B cell (primary cell): ENCODE results near the gene ELMO1. TPM values are rescaled to one million over a fixed set of nuclear protein-coding genes. Genes with fewer than 3 reads are reported as not detected.

ENCODE experiments used
- ATAC-seq: fragments of 200-7000 bp; cut with Tn5 transposase; one replicate; pipeline ENCODE4 v1.10.0; 2021; ENCODE audit warnings: low read depth, mild to moderate bottlenecking, moderate number of reproducible peaks, moderate library complexity
- CTCF ChIA-PET: fragments of 350-600 bp; sonication (Branson Sonifier 250); formaldehyde crosslinking; loops from one replicate; lab custom pipeline; 2021; ENCODE audit warnings: antibody characterized with exemption, inconsistent platforms; lab: Charles Lee
- POLR2A ChIA-PET: fragments of 350-600 bp; sonication (Branson Sonifier 250); formaldehyde crosslinking; loops from one replicate; lab custom pipeline; 2021; ENCODE audit warnings: antibody characterized with exemption; lab: Charles Lee
- DNase-seq: peaks from one replicate; pipeline ENCODE4 v3.0.0; 2013
- H2AFZ ChIP-seq: 2 replicates; pipeline ENCODE4 v1.6.1; 2012; ENCODE audit warnings: mild to moderate bottlenecking, low read depth, low read length; ENCODE audit not compliant: insufficient read depth, poor library complexity, severe bottlenecking
- H3K27ac ChIP-seq, 2 donors: 1 replicate in 1 of 2; 2 replicates in 1 of 2; pipeline ENCODE4 v1.5.1; 2012 to 2013; ENCODE audit warnings: low read length in 2 of 2, mild to moderate bottlenecking in 2 of 2, moderate library complexity in 1 of 2
- H3K27me3 ChIP-seq, 4 experiments: fragments of 200-600 bp in 1 of 4; sonication (generic) in 1 of 4; replicated peaks in 1 of 4; 1 replicate in 2 of 4; 2 replicates in 2 of 4; pipeline versions ENCODE4 v1.6.1 to v1.7.0; 2013 to 2016; ENCODE audit warnings: low read length in 3 of 4, mild to moderate bottlenecking in 2 of 4, mixed read lengths in 1 of 4, moderate library complexity in 1 of 4; ENCODE audit not compliant: insufficient read depth in 4 of 4, control insufficient read depth in 3 of 4; ENCODE audit errors: control extremely low read depth in 1 of 4
- H3K36me3 ChIP-seq, 2 experiments: replicated peaks in 1 of 2; 1 replicate in 1 of 2; 2 replicates in 1 of 2; pipeline versions ENCODE4 v1.6.1 to v1.7.1; 2013; ENCODE audit warnings: low read length in 1 of 2; ENCODE audit not compliant: insufficient read depth in 2 of 2, control insufficient read depth in 1 of 2; ENCODE audit errors: control extremely low read depth in 1 of 2, extremely low read depth in 1 of 2
- H3K4me1 ChIP-seq, 2 donors: fragments of 200-600 bp in 1 of 2; sonication (generic) in 1 of 2; 1 replicate in 1 of 2; 2 replicates in 1 of 2; pipeline versions ENCODE4 v1.5.1 to v1.6.1; 2013 to 2017; ENCODE audit warnings: low read length in 2 of 2; ENCODE audit not compliant: control insufficient read depth in 2 of 2, insufficient read depth in 2 of 2
- H3K4me2 ChIP-seq: replicated peaks from 2 replicates; pipeline ENCODE3; 2012; ENCODE audit warnings: mild to moderate bottlenecking, low read depth, low read length; ENCODE audit not compliant: poor library complexity, severe bottlenecking
- H3K4me3 ChIP-seq, 5 experiments: fragments of 200-600 bp in 1 of 5; sonication (generic) in 1 of 5; 1 replicate in 3 of 5; 2 replicates in 2 of 5; pipeline versions ENCODE4 v1.5.1 to v1.7.0; 2011 to 2016; ENCODE audit warnings: low read length in 4 of 5, mild to moderate bottlenecking in 4 of 5, low read depth in 2 of 5, control low read depth in 1 of 5, moderate library complexity in 1 of 5; ENCODE audit not compliant: insufficient read depth in 1 of 5; ENCODE audit errors: control extremely low read depth in 1 of 5, extremely low read depth in 1 of 5
- H3K79me2 ChIP-seq: fragments of 200-600 bp; sonication (generic); one replicate; pipeline ENCODE4 v1.6.0; 2016; ENCODE audit warnings: low read length; ENCODE audit not compliant: control insufficient read depth, insufficient read depth
- H3K9ac ChIP-seq: fragments of 200-600 bp; sonication (generic); 2 replicates; pipeline ENCODE4 v1.6.1; 2017; ENCODE audit warnings: mild to moderate bottlenecking, low read length, moderate library complexity
- H3K9me3 ChIP-seq, 3 donors: one replicate each; pipeline versions ENCODE4 v1.6.1 to v1.7.1; 2013; ENCODE audit warnings: low read length in 2 of 3; ENCODE audit not compliant: control insufficient read depth in 2 of 3, insufficient read depth in 1 of 3; ENCODE audit errors: control extremely low read depth in 1 of 3
- H4K20me1 ChIP-seq: 2 replicates; pipeline ENCODE4 v1.6.0; 2012; ENCODE audit warnings: mild to moderate bottlenecking, low read length; ENCODE audit not compliant: insufficient read depth, control insufficient read depth, poor library complexity, severe bottlenecking
- H3K27ac Mint-ChIP-seq: one replicate; pipeline ENCODE4 v1.8.0; 2021; ENCODE audit warnings: mixed read lengths
- H3K27me3 Mint-ChIP-seq: one replicate; pipeline ENCODE4 v1.8.0; 2021; ENCODE audit warnings: mixed read lengths
- H3K4me1 Mint-ChIP-seq: one replicate; pipeline ENCODE4 v1.8.0; 2021; ENCODE audit warnings: mixed read lengths
- H3K4me3 Mint-ChIP-seq: one replicate; pipeline ENCODE4 v1.8.0; 2021; ENCODE audit warnings: mixed read lengths
- H3K9me3 Mint-ChIP-seq: one replicate; pipeline ENCODE4 v1.8.0; 2022; ENCODE audit warnings: mixed read lengths; ENCODE audit not compliant: insufficient read depth
- CTCF ChIP-seq: fragments of 200-600 bp; IDR thresholded peaks from one replicate; pipeline ENCODE4 v1.8.0; 2022; ENCODE audit warnings: antibody characterized with exemption, mild to moderate bottlenecking
- EZH2 ChIP-seq: IDR thresholded peaks from 2 replicates; pipeline ENCODE4 v1.6.1; 2012; ENCODE audit warnings: borderline replicate concordance, low read depth, mild to moderate bottlenecking, moderate library complexity, low read length; ENCODE audit not compliant: insufficient read depth, poor library complexity, severe bottlenecking
- WGBS: methylation state at CpG from one replicate; pipeline ENCODE4 v1.1.5; 2013; ENCODE audit warnings: missing lambda C conversion rate; ENCODE audit not compliant: insufficient coverage; 5-methylcytosine and 5-hydroxymethylcytosine counted together
- intact Hi-C: fragments of 100-400 bp; cut with micrococcal nuclease; formaldehyde crosslinking; loops from one replicate; pipeline ENCODE4 v1.10.0; 2022
- polyA plus RNA-seq: library from polyadenylated mRNA; depleted of rRNA; stranded (reverse); fragments of >200 nt; gene quantifications from 2 replicates; pipeline ENCODE4 v1.2.3, GENCODE V29; 2012
- total RNA-seq, 2 donors: library from RNA; stranded (reverse); fragments of 120-200 nt in 1 of 2; gene quantifications; 1 replicate in 1 of 2; 2 replicates in 1 of 2; pipeline versions ENCODE4 v1.2.3 to v1.2.4, GENCODE V29; 2013 to 2022

ELMO1 gene
- total and polyA plus RNA-seq, 2 donors (not counting 1 experiment from before 2014, with no cell fraction given), result 44.7 to 177 TPM

- Histone ChIP-seq H3K4me2 (no peak overlapping the region), H3K9me3 (no peaks in the 10 kb centered on the region), H3K27me3 (no peaks in the 10 kb centered on the region), H3K4me1 (no peaks in the 10 kb centered on the region), H3K27ac (no peak overlapping the region), H2AFZ (no peak overlapping the region), H4K20me1 (no peaks in the 10 kb centered on the region), H3K79me2 (no peaks in the 10 kb centered on the region), H3K4me3 (no peak overlapping the region), H3K36me3 (peaks cover 1 to 50% of the 10 kb centered on the region in 2 experiments), H3K9ac (no peak overlapping the region)
- no peak for TF ChIP-seq CTCF
- no peak for TF ChIP-seq EZH2
- ATAC-seq (no peak), DNase-seq (no peak)
- intact Hi-C loops, result no loop called here
- Mint-ChIP-seq H3K9me3 (no peaks in the 10 kb centered on the region), H3K27ac (no peak overlapping the region), H3K4me3 (no peak overlapping the region), H3K27me3 (no peaks in the 10 kb centered on the region), H3K4me1 (no peaks in the 10 kb centered on the region)
- no CpG with 5 or more reads among the region's 4 CpGs for WGBS
- ChIA-PET CTCF (no interaction called here), POLR2A (no interaction called here)
These were observed 553.5 kb downstream of the ELMO1 start for GRCh38 chr7:36895192-36895591.

DNA sequence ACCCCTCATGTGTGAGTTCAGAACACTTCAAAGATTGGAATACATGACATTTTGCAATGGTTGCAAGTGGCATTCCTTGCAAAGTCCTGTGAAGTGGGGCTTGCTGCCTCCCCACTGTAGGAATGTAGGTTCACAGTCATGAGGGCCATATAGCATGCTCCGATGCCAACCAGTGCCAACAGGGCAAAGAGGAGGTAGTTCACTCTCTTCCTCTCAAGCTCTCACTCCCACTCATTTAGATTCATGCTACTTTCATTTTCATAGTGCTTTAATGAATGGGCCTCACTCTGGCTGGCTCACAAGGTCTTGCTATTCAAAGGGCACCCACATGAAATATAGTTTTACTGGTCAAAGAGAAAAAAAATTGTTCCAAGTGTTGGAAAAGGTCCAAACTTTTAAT lies 554.5 kb downstream of the ELMO1 start:
- ChIA-PET CTCF (no interaction called here), POLR2A (no interaction called here)
- Histone ChIP-seq H4K20me1 (no peaks in the 10 kb centered on the region), H3K27ac (no peak overlapping the region), H3K4me1 (no peaks in the 10 kb centered on the region), H3K27me3 (no peaks in the 10 kb centered on the region), H3K79me2 (no peaks in the 10 kb centered on the region), H3K9ac (no peak overlapping the region), H3K36me3 (peaks cover 1 to 56% of the 10 kb centered on the region in 2 experiments), H2AFZ (no peak overlapping the region), H3K4me2 (no peak overlapping the region), H3K4me3 (no peak overlapping the region), H3K9me3 (no peaks in the 10 kb centered on the region)
- 100% methylated on average over 1 of the region's 1 CpG for WGBS
- ATAC-seq, result no peak
- DNase-seq, result no peak
- TF ChIP-seq EZH2 (no peak), CTCF (no peak)
- H3K9me3 Mint-ChIP-seq, result no peaks in the 10 kb centered on the region
- H3K27me3 Mint-ChIP-seq, result no peaks in the 10 kb centered on the region
- H3K4me3 Mint-ChIP-seq, result no peak overlapping the region
- H3K4me1 Mint-ChIP-seq, result no peaks in the 10 kb centered on the region
- H3K27ac Mint-ChIP-seq, result no peak overlapping the region
- intact Hi-C loops, result no loop called here
